ENCODE data around the gene TOR2A.
A peak's percentile ranks its signal among the peaks of the same experiment; 100 is the strongest.

TOR2A gene

DNA sequence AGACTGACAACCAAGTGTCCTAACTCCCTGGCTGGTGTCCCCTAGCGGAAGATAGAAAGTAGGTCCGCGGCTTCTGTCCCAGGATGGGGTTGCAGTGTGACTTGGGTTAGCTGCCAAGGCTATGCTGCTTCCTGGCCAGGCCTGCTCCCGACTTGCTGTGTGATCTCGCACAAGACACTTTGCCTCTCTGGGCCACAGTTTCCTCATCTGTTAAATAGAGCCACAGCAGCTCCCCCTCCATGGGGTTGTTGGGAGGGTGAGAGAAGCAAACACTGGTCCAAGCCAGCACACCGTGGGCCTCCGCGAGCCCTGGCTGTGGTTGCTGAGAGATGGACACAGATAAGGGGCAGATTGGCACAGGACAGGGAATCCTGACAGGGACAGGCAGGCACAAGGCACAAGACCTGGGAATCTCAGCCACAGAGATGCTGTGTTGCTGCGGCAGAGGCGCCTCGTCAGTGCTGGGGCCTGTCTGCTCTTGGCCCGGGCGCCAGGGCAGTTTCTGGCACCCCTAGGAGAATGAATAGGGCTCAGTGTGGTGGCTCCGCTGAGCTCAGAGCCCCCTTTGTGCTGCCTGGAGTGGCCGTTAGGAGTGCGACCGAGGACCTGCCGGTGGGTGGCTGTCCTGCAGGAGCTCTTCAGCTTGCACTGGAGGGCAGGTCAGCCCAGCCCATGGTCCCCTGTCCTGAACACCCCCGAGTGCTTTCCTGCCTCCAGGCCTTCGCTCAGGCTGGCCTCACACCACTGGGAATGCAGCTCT lies 45.2 kb upstream of the TOR2A start:
- H3K36me3 ChIP-seq (replicated peaks; ENCODE audit: low read depth, low read length) = peaks cover 6% of the 10 kb centered on the region
- H3K9me3 ChIP-seq (ENCODE audit: insufficient read depth, low read length) = no peaks in the 10 kb centered on the region
- H3K9ac ChIP-seq (ENCODE audit: low read length) = peak overlapping the region; percentile 92; the same call in 1 of the 2 replicates
- H2AFZ ChIP-seq (ENCODE audit: low read depth, low read length) = no peak overlapping the region
- TF ChIP-seq, protein P1, sequence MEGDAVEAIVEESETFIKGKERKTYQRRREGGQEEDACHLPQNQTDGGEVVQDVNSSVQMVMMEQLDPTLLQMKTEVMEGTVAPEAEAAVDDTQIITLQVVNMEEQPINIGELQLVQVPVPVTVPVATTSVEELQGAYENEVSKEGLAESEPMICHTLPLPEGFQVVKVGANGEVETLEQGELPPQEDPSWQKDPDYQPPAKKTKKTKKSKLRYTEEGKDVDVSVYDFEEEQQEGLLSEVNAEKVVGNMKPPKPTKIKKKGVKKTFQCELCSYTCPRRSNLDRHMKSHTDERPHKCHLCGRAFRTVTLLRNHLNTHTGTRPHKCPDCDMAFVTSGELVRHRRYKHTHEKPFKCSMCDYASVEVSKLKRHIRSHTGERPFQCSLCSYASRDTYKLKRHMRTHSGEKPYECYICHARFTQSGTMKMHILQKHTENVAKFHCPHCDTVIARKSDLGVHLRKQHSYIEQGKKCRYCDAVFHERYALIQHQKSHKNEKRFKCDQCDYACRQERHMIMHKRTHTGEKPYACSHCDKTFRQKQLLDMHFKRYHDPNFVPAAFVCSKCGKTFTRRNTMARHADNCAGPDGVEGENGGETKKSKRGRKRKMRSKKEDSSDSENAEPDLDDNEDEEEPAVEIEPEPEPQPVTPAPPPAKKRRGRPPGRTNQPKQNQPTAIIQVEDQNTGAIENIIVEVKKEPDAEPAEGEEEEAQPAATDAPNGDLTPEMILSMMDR (IDR thresholded peaks at IDR 0.05; ENCODE audit: low read depth, low read length) = no peak
- no peak for TF ChIP-seq EZH2phosphoT487 (IDR thresholded peaks at IDR 0.05; ENCODE audit: low read depth)
- H3K79me2 ChIP-seq (ENCODE audit: low read length) = peaks cover 27% of the 10 kb centered on the region
- H3K27me3 ChIP-seq (ENCODE audit: low read depth, low read length) = no peaks in the 10 kb centered on the region
- peak overlapping the region; percentile 98 for H3K4me2 ChIP-seq (ENCODE audit: low read length)
- H3K4me3 ChIP-seq (ENCODE audit: low read length) = no peak overlapping the region
- peaks cover under 1% of the 10 kb centered on the region; the same call in 1 of the 2 replicates for H4K20me1 ChIP-seq (ENCODE audit: insufficient read depth, low read length)
- peaks cover 46% of the 10 kb centered on the region for H3K4me1 ChIP-seq (ENCODE audit: low read length)
- peak overlapping the region; percentile 98 for H3K27ac ChIP-seq (ENCODE audit: low read length)

DNA sequence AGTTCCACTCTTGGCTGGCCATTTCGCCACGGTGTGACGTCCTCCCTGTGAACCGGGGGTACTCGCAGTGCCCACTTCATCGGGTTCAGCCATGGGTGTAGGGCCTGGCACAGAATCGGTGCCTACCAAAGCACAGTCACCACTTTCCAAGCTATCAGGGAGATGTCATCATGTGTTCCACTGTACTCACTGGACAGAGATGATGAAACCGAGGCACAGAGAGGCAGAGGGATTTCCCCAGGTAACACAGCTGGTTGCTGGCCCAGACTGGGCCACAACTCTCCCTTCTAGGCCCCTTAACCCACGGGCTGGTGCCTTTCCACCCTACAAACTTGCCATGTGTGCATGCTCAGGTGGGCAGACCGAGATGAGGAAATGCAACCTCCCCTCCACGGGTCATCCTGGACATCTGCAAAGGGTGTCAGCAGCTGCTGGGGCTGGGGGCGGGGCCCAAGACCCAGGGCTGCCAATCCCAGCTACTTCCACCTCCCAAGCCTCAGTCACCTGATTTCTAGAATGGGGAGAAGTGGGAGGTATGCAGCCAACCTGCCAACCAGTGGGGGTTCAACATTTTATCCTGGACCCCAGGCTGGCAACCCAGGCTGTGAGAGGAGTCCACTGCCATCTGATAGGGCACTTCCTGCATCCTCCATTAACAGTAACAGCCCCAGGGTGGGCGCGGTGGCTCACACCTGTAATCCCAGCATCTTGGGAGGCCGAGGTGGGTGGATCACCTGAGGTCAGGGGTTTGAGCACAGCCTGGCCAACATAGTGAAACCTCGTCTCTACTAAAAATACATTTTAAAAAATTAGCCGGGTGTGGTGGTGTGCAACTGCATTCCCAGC lies 44.3 kb upstream of the TOR2A start:
- no peak overlapping the region for H2AFZ ChIP-seq (ENCODE audit: low read depth, low read length)
- no peaks in the 10 kb centered on the region for H3K9me3 ChIP-seq (ENCODE audit: insufficient read depth, low read length)
- peaks cover 34% of the 10 kb centered on the region for H3K79me2 ChIP-seq (ENCODE audit: low read length)
- peaks cover 9% of the 10 kb centered on the region for H4K20me1 ChIP-seq (ENCODE audit: insufficient read depth, low read length)
- H3K36me3 ChIP-seq (replicated peaks; ENCODE audit: low read depth, low read length) = peaks cover 11% of the 10 kb centered on the region
- peaks cover 41% of the 10 kb centered on the region for H3K4me1 ChIP-seq (ENCODE audit: low read length)
- peak overlapping the region; percentile 98 for H3K4me2 ChIP-seq (ENCODE audit: low read length)
- peak overlapping the region; percentile 98 for H3K27ac ChIP-seq (ENCODE audit: low read length)
- peak overlapping the region; percentile 92 for H3K9ac ChIP-seq (ENCODE audit: low read length)
- TF ChIP-seq, protein P1 (IDR thresholded peaks at IDR 0.05; ENCODE audit: low read depth, low read length) = no peak
- TF ChIP-seq EZH2phosphoT487 (IDR thresholded peaks at IDR 0.05; ENCODE audit: low read depth) = no peak
- H3K27me3 ChIP-seq (ENCODE audit: low read depth, low read length) = no peaks in the 10 kb centered on the region
- H3K4me3 ChIP-seq (ENCODE audit: low read length) = peak overlapping the region; percentile 85

DNA sequence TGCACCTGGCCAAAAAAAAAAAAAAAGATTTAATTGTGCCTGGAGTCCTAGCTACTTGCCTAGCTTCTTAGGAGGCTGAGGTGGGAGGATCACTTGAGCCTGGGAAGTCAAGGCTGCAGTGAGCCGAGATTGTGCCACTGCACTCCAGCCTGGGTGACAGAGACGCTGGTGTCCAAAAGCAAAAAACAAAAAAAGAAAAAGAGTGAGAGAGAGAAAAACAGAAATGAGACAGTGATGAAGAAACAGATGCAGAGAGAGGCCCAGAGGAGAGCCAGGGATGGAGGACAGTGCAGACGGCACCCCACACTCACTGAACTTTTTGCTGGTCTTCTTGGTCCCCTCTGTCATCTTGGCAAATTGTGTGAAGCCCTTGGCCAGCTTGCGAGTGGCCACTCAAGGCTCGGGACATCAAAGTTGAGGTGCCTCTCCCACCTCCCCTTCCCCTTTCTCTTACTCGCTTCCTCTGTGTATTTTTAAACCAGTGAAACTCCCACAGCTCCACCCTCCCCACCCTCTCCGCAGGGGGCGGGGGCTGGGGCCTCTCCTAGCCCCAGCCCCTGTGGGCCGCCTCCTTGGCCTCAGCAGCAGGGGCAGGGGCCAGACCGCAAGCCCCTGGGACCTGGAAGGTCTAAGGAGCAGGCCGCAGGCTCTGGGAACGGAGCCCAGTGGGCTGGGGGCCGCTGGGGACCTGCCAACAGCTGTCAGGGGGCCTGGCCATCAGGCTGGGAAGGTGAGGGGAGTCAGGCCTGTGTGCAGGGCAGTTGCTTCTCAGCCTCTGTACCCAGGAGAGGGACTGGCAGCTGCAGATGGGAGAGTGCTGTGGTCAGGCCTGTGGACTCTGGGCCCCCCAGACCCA lies 43.4 kb upstream of the TOR2A start, which contains the start of gene SH2D3C:
SH2D3C (minus strand) TSS at position 387 of the 856 bp plus-strand sequence; CDS start at position 348, 39 bp downstream.
- H2AFZ ChIP-seq (ENCODE audit: low read depth, low read length) = no peak within 1 kb of the TSS
- peak within 1 kb of the TSS; percentile 98 for H3K4me2 ChIP-seq (ENCODE audit: low read length)
- H3K27ac ChIP-seq (ENCODE audit: low read length) = peak within 1 kb of the TSS; percentile 98
- H3K4me3 ChIP-seq (ENCODE audit: low read length) = peak within 1 kb of the TSS; percentile 85
- no peaks in the 10 kb centered on the region for H3K27me3 ChIP-seq (ENCODE audit: low read depth, low read length)
- peaks cover 16% of the 10 kb centered on the region for H4K20me1 ChIP-seq (ENCODE audit: insufficient read depth, low read length)
- H3K4me1 ChIP-seq (ENCODE audit: low read length) = peaks cover 36% of the 10 kb centered on the region
- peaks cover 39% of the 10 kb centered on the region for H3K79me2 ChIP-seq (ENCODE audit: low read length)
- no peaks in the 10 kb centered on the region for H3K9me3 ChIP-seq (ENCODE audit: insufficient read depth, low read length)
- H3K36me3 ChIP-seq (replicated peaks; ENCODE audit: low read depth, low read length) = peaks cover 16% of the 10 kb centered on the region
- TF ChIP-seq EZH2phosphoT487 (IDR thresholded peaks at IDR 0.05; ENCODE audit: low read depth) = no peak
- TF ChIP-seq, protein P1 (IDR thresholded peaks at IDR 0.05; ENCODE audit: low read depth, low read length) = no peak
- peak within 1 kb of the TSS; percentile 92 for H3K9ac ChIP-seq (ENCODE audit: low read length)

Data from OCI-LY3 (cell line).